GM23338 (cell line): ENCODE measurements around the gene INHBC. TPM values are rescaled to one million over a fixed set of nuclear protein-coding genes. Genes with fewer than 3 reads are reported as not detected.

ENCODE experiments used
- ATAC-seq: fragments of 200-7000 bp; cut with Tn5 transposase; 3 replicates; pipeline ENCODE4 v1.9.1; 2020
- DNase-seq: peaks from one replicate; pipeline ENCODE4 v3.0.0-alpha.2; 2015; ENCODE audit warnings: low spot score
- H2AFZ ChIP-seq: fragments of 200-600 bp; sonication (generic); 2 replicates; pipeline ENCODE4 v1.8.0; 2016; ENCODE audit warnings: antibody characterized with exemption, mild to moderate bottlenecking, moderate library complexity
- H3F3A ChIP-seq: fragments of 200-600 bp; sonication (generic); replicated peaks from 2 replicates; pipeline ENCODE4 v1.8.0; 2017; ENCODE audit warnings: antibody characterized with exemption, mixed run types, low read depth
- H3K27ac ChIP-seq: fragments of 200-600 bp; sonication (generic); 2 replicates; pipeline ENCODE4 v1.6.1; 2016; ENCODE audit warnings: low read depth
- H3K27me3 ChIP-seq: fragments of 200-600 bp; sonication (generic); 2 replicates; pipeline ENCODE4 v1.8.0; 2016; ENCODE audit warnings: mild to moderate bottlenecking, mixed run types, moderate library complexity; ENCODE audit not compliant: insufficient read depth
- H3K36me3 ChIP-seq: fragments of 200-600 bp; sonication (generic); 2 replicates; pipeline ENCODE4 v1.8.0; 2016; ENCODE audit warnings: mild to moderate bottlenecking; ENCODE audit not compliant: insufficient read depth
- H3K4me1 ChIP-seq: fragments of 200-600 bp; sonication (generic); 2 replicates; pipeline ENCODE4 v1.8.0; 2016; ENCODE audit warnings: mild to moderate bottlenecking, moderate library complexity; ENCODE audit not compliant: insufficient read depth
- H3K4me2 ChIP-seq: fragments of 200-600 bp; sonication (generic); 2 replicates; pipeline ENCODE4 v1.7.1; 2017; ENCODE audit warnings: mixed run types
- H3K4me3 ChIP-seq: fragments of 200-600 bp; sonication (generic); 2 replicates; pipeline ENCODE4 v1.6.1; 2016; ENCODE audit warnings: mixed run types
- H3K79me2 ChIP-seq: fragments of 200-600 bp; sonication (generic); replicated peaks from 2 replicates; pipeline ENCODE4 v1.8.0; 2017; ENCODE audit warnings: mild to moderate bottlenecking; ENCODE audit not compliant: insufficient read depth
- H3K9me2 ChIP-seq: fragments of 200-600 bp; sonication (generic); 2 replicates; pipeline ENCODE4 v1.8.0; 2017; ENCODE audit not compliant: insufficient read depth
- H4K20me1 ChIP-seq: fragments of 200-600 bp; sonication (generic); replicated peaks from 2 replicates; pipeline ENCODE4 v1.8.0; 2017; ENCODE audit warnings: mild to moderate bottlenecking; ENCODE audit not compliant: insufficient read depth
- H3K27ac Mint-ChIP-seq: 2 replicates; pipeline ENCODE4 v1.8.0; 2020; ENCODE audit warnings: inconsistent platforms, mild to moderate bottlenecking, moderate library complexity, mixed read lengths
- H3K27me3 Mint-ChIP-seq: 3 replicates; pipeline ENCODE4 v1.8.0; 2022; ENCODE audit warnings: low read depth, mild to moderate bottlenecking, moderate library complexity, mixed read lengths, inconsistent platforms; ENCODE audit not compliant: insufficient read depth, poor library complexity
- H3K36me3 Mint-ChIP-seq: 3 replicates; pipeline ENCODE4 v1.8.0; 2021; ENCODE audit warnings: low read depth, mild to moderate bottlenecking, inconsistent platforms, moderate library complexity, mixed read lengths
- H3K4me1 Mint-ChIP-seq: 3 replicates; pipeline ENCODE4 v1.8.0; 2020; ENCODE audit warnings: mild to moderate bottlenecking, inconsistent platforms, mixed read lengths
- H3K4me3 Mint-ChIP-seq: 3 replicates; pipeline ENCODE4 v1.8.0; 2021; ENCODE audit warnings: moderate library complexity, mild to moderate bottlenecking, inconsistent platforms, mixed read lengths
- H3K9me3 Mint-ChIP-seq: 3 replicates; pipeline ENCODE4 v1.8.0; 2020; ENCODE audit warnings: moderate library complexity, mild to moderate bottlenecking, inconsistent platforms, mixed read lengths
- CREB1 ChIP-seq: fragments of 250-450 bp; sonication (Bioruptor Pico); IDR thresholded peaks from 2 replicates; pipeline ENCODE4 v1.5.0; 2020; ENCODE audit warnings: low read depth, mild to moderate bottlenecking, moderate library complexity
- CTCF ChIP-seq, 2 experiments: fragments of 200-600 bp in 1 of 2; sonication (generic) in 1 of 2; conservative IDR thresholded peaks; 2 replicates each; pipeline versions ENCODE4 v1.5.1 to v1.6.1; 2016 to 2017; ENCODE audit warnings: antibody characterized with exemption in 2 of 2, low read depth in 2 of 2, mild to moderate bottlenecking in 2 of 2, moderate library complexity in 1 of 2
- ETS1 ChIP-seq: IDR thresholded peaks from 2 replicates; pipeline ENCODE4 v1.6.1; 2016; ENCODE audit warnings: antibody characterized with exemption
- EZH2 ChIP-seq: fragments of 200-600 bp; sonication (generic); IDR thresholded peaks from one replicate; pipeline ENCODE4 v1.8.0; 2017; ENCODE audit warnings: antibody characterized with exemption, mild to moderate bottlenecking, low read depth; ENCODE audit not compliant: unreplicated experiment
- EZH2phosphoT487 ChIP-seq: fragments of 200-600 bp; sonication (generic); IDR thresholded peaks from one replicate; pipeline ENCODE4 v1.8.1; 2018; ENCODE audit warnings: antibody characterized with exemption; ENCODE audit not compliant: unreplicated experiment
- JUNB ChIP-seq: IDR thresholded peaks from one replicate; pipeline ENCODE4 v1.6.1; 2016; ENCODE audit warnings: antibody characterized with exemption; ENCODE audit not compliant: unreplicated experiment
- NANOG ChIP-seq: IDR thresholded peaks from 2 replicates; pipeline ENCODE4 v1.6.1; 2016; ENCODE audit warnings: antibody characterized with exemption, borderline replicate concordance
- POLR2AphosphoS5 ChIP-seq: IDR thresholded peaks from 2 replicates; pipeline ENCODE4 v1.6.1; 2016; ENCODE audit warnings: antibody characterized with exemption, low read depth
- REST ChIP-seq: IDR thresholded peaks from one replicate; pipeline ENCODE4 v1.6.1; 2018; ENCODE audit warnings: antibody characterized with exemption; ENCODE audit not compliant: unreplicated experiment
- STAT1 ChIP-seq: IDR thresholded peaks from one replicate; pipeline ENCODE4 v1.6.1; 2016; ENCODE audit warnings: antibody characterized with exemption; ENCODE audit not compliant: unreplicated experiment
- ZNF114 ChIP-seq: fragments of 250-450 bp; sonication (Bioruptor Pico); IDR thresholded peaks from 2 replicates; pipeline ENCODE4 v1.5.0; 2020; ENCODE audit warnings: mild to moderate bottlenecking, moderate library complexity
- ZNF331 ChIP-seq: fragments of 250-450 bp; sonication (Bioruptor Pico); IDR thresholded peaks from 2 replicates; pipeline ENCODE4 v1.5.0; 2020; ENCODE audit warnings: low read depth, mild to moderate bottlenecking, moderate library complexity
- ZNF462 ChIP-seq: fragments of 250-450 bp; sonication (Bioruptor Pico); IDR thresholded peaks from 2 replicates; pipeline ENCODE4 v1.5.0; 2020; ENCODE audit warnings: mild to moderate bottlenecking, moderate library complexity
- polyA plus RNA-seq: library from polyadenylated mRNA; unstranded; fragments of >200 nt; fragmentation: Nextera tagmentation; extraction: Ambion mirVana; gene quantifications from 2 replicates; pipeline ENCODE4 v1.2.1, GENCODE V29; 2016
- total RNA-seq: library from RNA; depleted of rRNA; stranded (reverse); fragments of >200 nt; shearing (Covaris generic); gene quantifications from 2 replicates; pipeline ENCODE4 v1.2.3, GENCODE V29; 2014

INHBC gene
- total and polyA plus RNA-seq, 2 experiments from 2014 or later: 0.53 TPM; not detected in 1

- H3K9me3 Mint-ChIP-seq: no peaks in the 10 kb centered on the region; the same call in 2 of the 3 replicates
Measured at GRCh38 chr12:57452181-57452936, 17.8 kb downstream of the INHBC start.

More at GRCh38 chr12:57452181-57452936, 17.8 kb downstream of the INHBC start:
- Histone ChIP-seq H2AFZ (no peak overlapping the region), H3K9me2 (no peaks in the 10 kb centered on the region), H3F3A (peaks cover 7% of the 10 kb centered on the region; the same call in 1 of the 2 replicates), H3K4me2 (peak overlapping the region; percentile 69), H3K36me3 (no peaks in the 10 kb centered on the region), H3K27ac (no peak overlapping the region), H3K4me1 (peaks cover 47% of the 10 kb centered on the region), H3K79me2 (peaks cover 9% of the 10 kb centered on the region), H4K20me1 (no peaks in the 10 kb centered on the region), H3K27me3 (no peaks in the 10 kb centered on the region), H3K4me3 (no peak overlapping the region)
- Mint-ChIP-seq H3K27me3 (peaks cover 29% of the 10 kb centered on the region), H3K4me3 (peak overlapping the region; percentile 25; the same call in 1 of the 3 replicates), H3K4me1 (peaks cover 46% of the 10 kb centered on the region), H3K36me3 (peaks cover 16% of the 10 kb centered on the region), H3K27ac (peak overlapping the region; percentile 66; the same call in 1 of the 2 replicates)
- peak; percentile 27 for DNase-seq
- no peak for TF ChIP-seq REST
- no peak for TF ChIP-seq EZH2
- TF ChIP-seq ZNF331: no peak
- no peak for TF ChIP-seq ZNF114 (CRISPR knock-in tag)
- no peak for TF ChIP-seq CREB1 (CRISPR knock-in tag)
- no peak for TF ChIP-seq JUNB
- no peak for TF ChIP-seq ZNF462 (CRISPR knock-in tag)
- TF ChIP-seq STAT1: no peak
- no peak for TF ChIP-seq CTCF (conservative IDR thresholded peaks at IDR 0.05; ENCODE audit: low read depth in 2 of 2)
- no peak for TF ChIP-seq POLR2AphosphoS5
- TF ChIP-seq NANOG: no peak
- no peak for TF ChIP-seq EZH2phosphoT487
- TF ChIP-seq ETS1: no peak
- ATAC-seq: no peak
